Measurements from ENCODE around the gene SOBP. TPM values are rescaled to one million over a fixed set of nuclear protein-coding genes. Genes with fewer than 3 reads are reported as not detected.

SOBP gene
- total RNA-seq, 1 donor from 2014 or later = 24.0 TPM

DNA sequence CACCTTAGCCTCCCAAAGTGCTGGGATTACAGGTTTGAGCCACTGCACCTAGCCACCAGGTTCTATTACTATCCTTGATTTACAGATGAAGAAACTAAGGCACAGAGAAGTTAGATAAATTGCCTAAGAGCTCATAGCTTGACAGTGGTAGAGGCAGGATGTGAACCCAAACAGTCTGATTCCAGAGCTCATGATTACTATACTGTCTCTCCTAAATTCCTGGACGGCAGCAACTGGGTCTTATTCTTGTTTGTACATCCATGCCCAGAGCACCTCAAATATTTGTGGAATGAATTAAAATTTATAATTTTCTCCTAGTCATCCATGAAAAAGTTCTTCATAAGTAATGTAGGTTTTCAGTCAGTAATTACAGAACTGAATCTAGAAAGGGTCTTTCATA is 45.6 kb upstream of the SOBP start:
- H3K27me3 Mint-ChIP-seq (ENCODE audit: low read depth) = no peaks in the 10 kb centered on the region
- H3K9me3 Mint-ChIP-seq = peaks cover 14% of the 10 kb centered on the region
- H3K27ac Mint-ChIP-seq (ENCODE audit: unreplicated experiment) = no peak overlapping the region
- H3K4me1 Mint-ChIP-seq = peaks cover 17% of the 10 kb centered on the region
- no peak overlapping the region for H3K4me3 Mint-ChIP-seq
- no peak for DNase-seq (ENCODE audit: low read depth, low spot score)
- peaks cover 28% of the 10 kb centered on the region for H3K36me3 Mint-ChIP-seq (ENCODE audit: low read depth)
- TF ChIP-seq, protein P1, sequence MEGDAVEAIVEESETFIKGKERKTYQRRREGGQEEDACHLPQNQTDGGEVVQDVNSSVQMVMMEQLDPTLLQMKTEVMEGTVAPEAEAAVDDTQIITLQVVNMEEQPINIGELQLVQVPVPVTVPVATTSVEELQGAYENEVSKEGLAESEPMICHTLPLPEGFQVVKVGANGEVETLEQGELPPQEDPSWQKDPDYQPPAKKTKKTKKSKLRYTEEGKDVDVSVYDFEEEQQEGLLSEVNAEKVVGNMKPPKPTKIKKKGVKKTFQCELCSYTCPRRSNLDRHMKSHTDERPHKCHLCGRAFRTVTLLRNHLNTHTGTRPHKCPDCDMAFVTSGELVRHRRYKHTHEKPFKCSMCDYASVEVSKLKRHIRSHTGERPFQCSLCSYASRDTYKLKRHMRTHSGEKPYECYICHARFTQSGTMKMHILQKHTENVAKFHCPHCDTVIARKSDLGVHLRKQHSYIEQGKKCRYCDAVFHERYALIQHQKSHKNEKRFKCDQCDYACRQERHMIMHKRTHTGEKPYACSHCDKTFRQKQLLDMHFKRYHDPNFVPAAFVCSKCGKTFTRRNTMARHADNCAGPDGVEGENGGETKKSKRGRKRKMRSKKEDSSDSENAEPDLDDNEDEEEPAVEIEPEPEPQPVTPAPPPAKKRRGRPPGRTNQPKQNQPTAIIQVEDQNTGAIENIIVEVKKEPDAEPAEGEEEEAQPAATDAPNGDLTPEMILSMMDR (conservative IDR thresholded peaks at IDR 0.05) = no peak

- H3K36me3 Mint-ChIP-seq (ENCODE audit: low read depth) = peaks cover 42% of the 10 kb centered on the region
- TF ChIP-seq, protein P1 (conservative IDR thresholded peaks at IDR 0.05) = no peak
- peaks cover 21% of the 10 kb centered on the region for H3K9me3 Mint-ChIP-seq
- H3K4me1 Mint-ChIP-seq = peaks cover 11% of the 10 kb centered on the region
- no peak overlapping the region for H3K4me3 Mint-ChIP-seq
- H3K27ac Mint-ChIP-seq (ENCODE audit: unreplicated experiment) = no peak overlapping the region
- no peak for DNase-seq (ENCODE audit: low read depth, low spot score)
- no peaks in the 10 kb centered on the region for H3K27me3 Mint-ChIP-seq (ENCODE audit: low read depth)
Observed at GRCh38 chr6:107447663-107448216, 42.2 kb upstream of the SOBP start.

GRCh38 chr6:107448776-107449175 is 41.1 kb upstream of the SOBP start:
- Mint-ChIP-seq H3K9me3 (peaks cover 21% of the 10 kb centered on the region), H3K36me3 (ENCODE audit: low read depth) (peaks cover 45% of the 10 kb centered on the region), H3K27ac (ENCODE audit: unreplicated experiment) (no peak overlapping the region), H3K4me3 (no peak overlapping the region), H3K4me1 (peaks cover under 1% of the 10 kb centered on the region), H3K27me3 (ENCODE audit: low read depth) (no peaks in the 10 kb centered on the region)
- no peak for DNase-seq (ENCODE audit: low read depth, low spot score)
- TF ChIP-seq, protein P1 (conservative IDR thresholded peaks at IDR 0.05) = no peak

DNA sequence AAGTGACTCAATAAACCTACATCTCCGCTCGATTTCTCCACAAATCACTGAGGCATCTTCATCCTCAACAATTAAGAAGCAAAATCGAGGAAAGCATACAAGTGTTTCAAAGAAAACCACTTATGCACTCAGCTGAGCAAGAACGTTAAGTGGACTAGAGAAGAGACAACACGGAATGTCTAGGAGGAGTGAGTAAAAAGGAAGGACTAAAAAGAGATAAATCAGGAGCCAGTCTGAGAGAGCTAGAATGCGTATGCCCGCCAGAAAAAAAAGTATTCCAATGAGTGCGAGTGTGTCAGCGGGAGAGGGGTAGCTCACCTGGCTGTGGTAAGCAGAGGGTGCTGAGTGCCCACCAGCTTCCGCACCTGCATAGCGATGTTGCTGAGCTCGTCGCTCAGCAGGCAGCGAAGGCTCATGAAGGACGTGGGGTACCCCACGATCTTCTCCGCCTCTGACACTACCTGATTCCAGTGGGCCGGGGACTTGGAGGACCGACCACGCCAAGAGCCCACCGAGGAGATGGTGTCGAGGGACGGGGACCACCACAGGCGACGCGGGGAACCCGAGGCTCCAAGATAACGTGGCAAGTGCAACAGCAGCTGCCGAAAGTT is 31.1 kb upstream of the SOBP start:
- Mint-ChIP-seq H3K27me3 (ENCODE audit: low read depth) (no peaks in the 10 kb centered on the region), H3K27ac (ENCODE audit: unreplicated experiment) (peak overlapping the region; percentile 97), H3K4me1 (peaks cover 19% of the 10 kb centered on the region), H3K36me3 (ENCODE audit: low read depth) (no peaks in the 10 kb centered on the region), H3K4me3 (peak overlapping the region; percentile 100), H3K9me3 (no peaks in the 10 kb centered on the region)
- TF ChIP-seq, protein P1 (conservative IDR thresholded peaks at IDR 0.05) = no peak
- DNase-seq (ENCODE audit: low read depth, low spot score) = no peak

- peak; percentile 94 for DNase-seq (ENCODE audit: low read depth, low spot score)
- Mint-ChIP-seq H3K4me3 (peak within 1 kb of the TSS; percentile 100), H3K9me3 (no peaks in the 10 kb centered on the region), H3K27me3 (ENCODE audit: low read depth) (no peaks in the 10 kb centered on the region), H3K27ac (ENCODE audit: unreplicated experiment) (peak within 1 kb of the TSS; percentile 97), H3K4me1 (peaks cover 19% of the 10 kb centered on the region), H3K36me3 (ENCODE audit: low read depth) (no peaks in the 10 kb centered on the region)
- TF ChIP-seq, protein P1 (conservative IDR thresholded peaks at IDR 0.05) = peak; percentile 72
Observed at GRCh38 chr6:107459283-107460082, 30.4 kb upstream of the SOBP start, which contains the start of gene PDSS2. Gene PDSS2, minus strand, starts transcription at chr6:107459564. Its CDS starts 279 bp downstream, at chr6:107459285.
